ENCODE results near the gene TESPA1. TPM values are rescaled to one million over a fixed set of nuclear protein-coding genes. Genes with fewer than 3 reads are reported as not detected.

Gene TESPA1
- total and polyA plus RNA-seq, 2 of the 8 experiments (the other 6 are each of a cell fraction or from before 2014, with no cell fraction given) = not detected

GRCh38 chr12:54991161-54991990, 6.8 kb upstream of the TESPA1 start (continued):
- TF ChIP-seq, protein P1, sequence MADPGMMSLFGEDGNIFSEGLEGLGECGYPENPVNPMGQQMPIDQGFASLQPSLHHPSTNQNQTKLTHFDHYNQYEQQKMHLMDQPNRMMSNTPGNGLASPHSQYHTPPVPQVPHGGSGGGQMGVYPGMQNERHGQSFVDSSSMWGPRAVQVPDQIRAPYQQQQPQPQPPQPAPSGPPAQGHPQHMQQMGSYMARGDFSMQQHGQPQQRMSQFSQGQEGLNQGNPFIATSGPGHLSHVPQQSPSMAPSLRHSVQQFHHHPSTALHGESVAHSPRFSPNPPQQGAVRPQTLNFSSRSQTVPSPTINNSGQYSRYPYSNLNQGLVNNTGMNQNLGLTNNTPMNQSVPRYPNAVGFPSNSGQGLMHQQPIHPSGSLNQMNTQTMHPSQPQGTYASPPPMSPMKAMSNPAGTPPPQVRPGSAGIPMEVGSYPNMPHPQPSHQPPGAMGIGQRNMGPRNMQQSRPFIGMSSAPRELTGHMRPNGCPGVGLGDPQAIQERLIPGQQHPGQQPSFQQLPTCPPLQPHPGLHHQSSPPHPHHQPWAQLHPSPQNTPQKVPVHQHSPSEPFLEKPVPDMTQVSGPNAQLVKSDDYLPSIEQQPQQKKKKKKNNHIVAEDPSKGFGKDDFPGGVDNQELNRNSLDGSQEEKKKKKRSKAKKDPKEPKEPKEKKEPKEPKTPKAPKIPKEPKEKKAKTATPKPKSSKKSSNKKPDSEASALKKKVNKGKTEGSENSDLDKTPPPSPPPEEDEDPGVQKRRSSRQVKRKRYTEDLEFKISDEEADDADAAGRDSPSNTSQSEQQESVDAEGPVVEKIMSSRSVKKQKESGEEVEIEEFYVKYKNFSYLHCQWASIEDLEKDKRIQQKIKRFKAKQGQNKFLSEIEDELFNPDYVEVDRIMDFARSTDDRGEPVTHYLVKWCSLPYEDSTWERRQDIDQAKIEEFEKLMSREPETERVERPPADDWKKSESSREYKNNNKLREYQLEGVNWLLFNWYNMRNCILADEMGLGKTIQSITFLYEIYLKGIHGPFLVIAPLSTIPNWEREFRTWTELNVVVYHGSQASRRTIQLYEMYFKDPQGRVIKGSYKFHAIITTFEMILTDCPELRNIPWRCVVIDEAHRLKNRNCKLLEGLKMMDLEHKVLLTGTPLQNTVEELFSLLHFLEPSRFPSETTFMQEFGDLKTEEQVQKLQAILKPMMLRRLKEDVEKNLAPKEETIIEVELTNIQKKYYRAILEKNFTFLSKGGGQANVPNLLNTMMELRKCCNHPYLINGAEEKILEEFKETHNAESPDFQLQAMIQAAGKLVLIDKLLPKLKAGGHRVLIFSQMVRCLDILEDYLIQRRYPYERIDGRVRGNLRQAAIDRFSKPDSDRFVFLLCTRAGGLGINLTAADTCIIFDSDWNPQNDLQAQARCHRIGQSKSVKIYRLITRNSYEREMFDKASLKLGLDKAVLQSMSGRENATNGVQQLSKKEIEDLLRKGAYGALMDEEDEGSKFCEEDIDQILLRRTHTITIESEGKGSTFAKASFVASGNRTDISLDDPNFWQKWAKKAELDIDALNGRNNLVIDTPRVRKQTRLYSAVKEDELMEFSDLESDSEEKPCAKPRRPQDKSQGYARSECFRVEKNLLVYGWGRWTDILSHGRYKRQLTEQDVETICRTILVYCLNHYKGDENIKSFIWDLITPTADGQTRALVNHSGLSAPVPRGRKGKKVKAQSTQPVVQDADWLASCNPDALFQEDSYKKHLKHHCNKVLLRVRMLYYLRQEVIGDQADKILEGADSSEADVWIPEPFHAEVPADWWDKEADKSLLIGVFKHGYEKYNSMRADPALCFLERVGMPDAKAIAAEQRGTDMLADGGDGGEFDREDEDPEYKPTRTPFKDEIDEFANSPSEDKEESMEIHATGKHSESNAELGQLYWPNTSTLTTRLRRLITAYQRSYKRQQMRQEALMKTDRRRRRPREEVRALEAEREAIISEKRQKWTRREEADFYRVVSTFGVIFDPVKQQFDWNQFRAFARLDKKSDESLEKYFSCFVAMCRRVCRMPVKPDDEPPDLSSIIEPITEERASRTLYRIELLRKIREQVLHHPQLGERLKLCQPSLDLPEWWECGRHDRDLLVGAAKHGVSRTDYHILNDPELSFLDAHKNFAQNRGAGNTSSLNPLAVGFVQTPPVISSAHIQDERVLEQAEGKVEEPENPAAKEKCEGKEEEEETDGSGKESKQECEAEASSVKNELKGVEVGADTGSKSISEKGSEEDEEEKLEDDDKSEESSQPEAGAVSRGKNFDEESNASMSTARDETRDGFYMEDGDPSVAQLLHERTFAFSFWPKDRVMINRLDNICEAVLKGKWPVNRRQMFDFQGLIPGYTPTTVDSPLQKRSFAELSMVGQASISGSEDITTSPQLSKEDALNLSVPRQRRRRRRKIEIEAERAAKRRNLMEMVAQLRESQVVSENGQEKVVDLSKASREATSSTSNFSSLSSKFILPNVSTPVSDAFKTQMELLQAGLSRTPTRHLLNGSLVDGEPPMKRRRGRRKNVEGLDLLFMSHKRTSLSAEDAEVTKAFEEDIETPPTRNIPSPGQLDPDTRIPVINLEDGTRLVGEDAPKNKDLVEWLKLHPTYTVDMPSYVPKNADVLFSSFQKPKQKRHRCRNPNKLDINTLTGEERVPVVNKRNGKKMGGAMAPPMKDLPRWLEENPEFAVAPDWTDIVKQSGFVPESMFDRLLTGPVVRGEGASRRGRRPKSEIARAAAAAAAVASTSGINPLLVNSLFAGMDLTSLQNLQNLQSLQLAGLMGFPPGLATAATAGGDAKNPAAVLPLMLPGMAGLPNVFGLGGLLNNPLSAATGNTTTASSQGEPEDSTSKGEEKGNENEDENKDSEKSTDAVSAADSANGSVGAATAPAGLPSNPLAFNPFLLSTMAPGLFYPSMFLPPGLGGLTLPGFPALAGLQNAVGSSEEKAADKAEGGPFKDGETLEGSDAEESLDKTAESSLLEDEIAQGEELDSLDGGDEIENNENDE (IDR thresholded peaks at IDR 0.05; ENCODE audit: insufficient replicate concordance, low read length) = no peak
- no peak for TF ChIP-seq RXRA (IDR thresholded peaks at IDR 0.05; ENCODE audit: insufficient read depth, low read depth, low read length)
